GM12878 (cell line): ENCODE measurements around the gene EYA2. TPM values are rescaled to one million over a fixed set of nuclear protein-coding genes. Genes with fewer than 3 reads are reported as not detected.
A peak's percentile ranks its signal among the peaks of the same experiment; 100 is the strongest.

Experiments
- ATAC-seq: fragments of 200-7000 bp; cut with Tn5 transposase; 3 replicates; pipeline ENCODE4 v1.9.1; 2020; ENCODE audit warnings: mild to moderate bottlenecking, moderate library complexity
- BruUV-seq: library from RNA; stranded (reverse); fragments of 400-500 nt; replicated peaks from 2 replicates; lab custom pipeline; 2021; lab: Mats Ljungman, UMichigan
- CTCF ChIA-PET: fragments of 300-600 bp; sonication (Branson Sonifier 250); formaldehyde crosslinking; extraction: SDS; loops from one replicate; lab custom pipeline; 2021; ENCODE audit warnings: inconsistent platforms; lab: Yijun Ruan, JAX
- POLR2A ChIA-PET: fragments of 350-600 bp; formaldehyde crosslinking; extraction: SDS; loops from one replicate; lab custom pipeline; 2021; ENCODE audit warnings: inconsistent platforms; lab: Charles Lee
- RAD21 ChIA-PET: fragments of 300-600 bp; sonication (Branson Sonifier 250); formaldehyde crosslinking; loops from one replicate; lab custom pipeline; 2023; ENCODE audit warnings: antibody characterized with exemption; ENCODE audit not compliant: unreplicated experiment; lab: Charles Lee
- SMC1A ChIA-PET: fragments of 300-600 bp; sonication (Branson Sonifier 250); formaldehyde crosslinking; loops from one replicate; lab custom pipeline; 2023; ENCODE audit not compliant: unreplicated experiment, uncharacterized antibody; lab: Charles Lee
- DNase-seq: peaks from one replicate; pipeline ENCODE4 v3.0.0-alpha.2; 2011; ENCODE audit warnings: low read depth, low spot score
- FAIRE-seq: peaks from 3 replicates; lab custom pipeline; 2011; peaks lifted over from hg19 to GRCh38; lab: Jason Lieb, UNC
- H2AFZ ChIP-seq: 2 replicates; pipeline ENCODE4 v1.6.0; 2011; ENCODE audit warnings: low read depth, low read length, control low read depth; ENCODE audit not compliant: control insufficient read depth
- H3K27ac ChIP-seq: 2 replicates; pipeline ENCODE4 v1.5.1; 2011; ENCODE audit warnings: control low read depth; ENCODE audit not compliant: control insufficient read depth, insufficient read depth
- H3K27me3 ChIP-seq, 2 experiments: replicated peaks in 1 of 2; 2 replicates each; pipeline versions ENCODE4 v1.6.0 to v1.6.1; 2011; ENCODE audit warnings: low read length in 1 of 2; ENCODE audit not compliant: control insufficient read depth in 2 of 2, insufficient read depth in 2 of 2
- H3K36me3 ChIP-seq, 2 experiments: 2 replicates each; pipeline ENCODE4 v1.5.1; 2011; ENCODE audit warnings: low read length in 1 of 2; ENCODE audit not compliant: control insufficient read depth in 2 of 2, insufficient read depth in 2 of 2
- H3K4me1 ChIP-seq: 2 replicates; pipeline ENCODE4 v1.6.1; 2011; ENCODE audit warnings: mild to moderate bottlenecking, low read length, moderate library complexity, mixed read lengths; ENCODE audit not compliant: control insufficient read depth, insufficient read depth
- H3K4me2 ChIP-seq: 2 replicates; pipeline ENCODE4 v1.6.0; 2011; ENCODE audit warnings: control low read depth; ENCODE audit not compliant: control insufficient read depth, insufficient read depth
- H3K4me3 ChIP-seq: fragments of 200-600 bp; sonication (generic); 2 replicates; pipeline ENCODE4 v1.5.1; 2016
- H3K79me2 ChIP-seq: 2 replicates; pipeline ENCODE4 v1.6.0; 2011; ENCODE audit warnings: low read length; ENCODE audit not compliant: control insufficient read depth, insufficient read depth
- H3K9ac ChIP-seq: 2 replicates; pipeline ENCODE4 v1.8.0; 2011; ENCODE audit warnings: low read length, control low read depth, mixed read lengths; ENCODE audit not compliant: control insufficient read depth, insufficient read depth
- H3K9me3 ChIP-seq: replicated peaks from 3 replicates; pipeline ENCODE4 v1.5.1; 2011; ENCODE audit warnings: mild to moderate bottlenecking, low read length; ENCODE audit not compliant: control insufficient read depth, insufficient read depth
- H4K20me1 ChIP-seq: 2 replicates; pipeline ENCODE4 v1.6.0; 2011; ENCODE audit not compliant: control insufficient read depth, insufficient read depth
- ATF7 ChIP-seq: fragments of 450-650 bp; IDR thresholded peaks from 2 replicates; pipeline ENCODE4 v1.6.1; 2016; ENCODE audit warnings: low read depth, mild to moderate bottlenecking
- CEBPB ChIP-seq, 2 experiments: fragments of 150-350 bp in 1 of 2; IDR thresholded peaks; 2 replicates each; pipeline ENCODE4 v1.6.1; 2012 to 2014; ENCODE audit warnings: low read depth in 2 of 2, low read length in 2 of 2, borderline replicate concordance in 1 of 2, inconsistent platforms in 1 of 2
- JUND ChIP-seq: IDR thresholded peaks from 2 replicates; pipeline ENCODE4 v1.6.1; 2012; ENCODE audit warnings: low read depth, mild to moderate bottlenecking, low read length, improper control_type of control experiment, moderate library complexity
- MLLT1 ChIP-seq: fragments of 450-650 bp; IDR thresholded peaks from 2 replicates; pipeline ENCODE4 v1.6.1; 2016; ENCODE audit warnings: mild to moderate bottlenecking
- RAD21 ChIP-seq: IDR thresholded peaks from 2 replicates; pipeline ENCODE4 v1.6.1; 2011; ENCODE audit warnings: mild to moderate bottlenecking, low read depth, low read length, moderate library complexity; ENCODE audit not compliant: insufficient read depth
- ZSCAN29 ChIP-seq: fragments of 450-650 bp; IDR thresholded peaks from 2 replicates; pipeline ENCODE4 v1.6.1; 2017; ENCODE audit warnings: mild to moderate bottlenecking, moderate library complexity
- WGBS: methylation state at CpG from one replicate; pipeline ENCODE4 v1.1.6; 2016; ENCODE audit warnings: low lambda C conversion rate; ENCODE audit not compliant: insufficient replicate concordance, insufficient coverage; ENCODE audit errors: missing lambda C conversion rate; 5-methylcytosine and 5-hydroxymethylcytosine counted together
- in situ Hi-C: fragments of 300-500 bp; cut with MboI; formaldehyde crosslinking; loops from 9 replicates; pipeline ENCODE4 v1.14.3; 2018; ENCODE audit warnings: mixed read lengths
- intact Hi-C: fragments of 100-400 bp; cut with micrococcal nuclease; formaldehyde crosslinking; loops from one replicate; pipeline ENCODE4 v1.14.2; 2022; ENCODE audit not compliant: unreplicated experiment
- polyA plus RNA-seq, 11 experiments: library from polyadenylated mRNA; depleted of rRNA in 4 of 11; unstranded in 6 of 11; stranded (reverse) in 5 of 11; fragments of >200 nt; fragmentation: Nextera tagmentation in 4 of 11; fragmentation: Illumina TruSeq in 1 of 11; extraction: Ambion mirVana in 4 of 11; extraction: Trizol in 1 of 11; gene quantifications; 1 replicate in 1 of 11; 2 replicates in 10 of 11; pipeline versions ENCODE4 v1.2.1 to v1.2.3, GENCODE V29; 2011 to 2016; ENCODE audit warnings: inconsistent platforms in 2 of 11, missing spikeins in 2 of 11, low read depth in 1 of 11
- total RNA-seq, 4 experiments: library from RNA; depleted of rRNA in 3 of 4; stranded (reverse); fragments of >200 nt in 3 of 4; fragmentation: Illumina TruSeq in 1 of 4; extraction: Trizol in 1 of 4; gene quantifications; 2 replicates each; pipeline versions ENCODE4 v1.2.1 to v1.2.3, GENCODE V29; 2013 to 2021
- TF ChIP-seq, protein P1 (sequence below): fragments of 450-650 bp; IDR thresholded peaks from 2 replicates; pipeline ENCODE4 v1.6.1; 2017; ENCODE audit warnings: antibody characterized with exemption, mild to moderate bottlenecking, moderate library complexity
- TF ChIP-seq, protein P2 (sequence below): fragments of 450-650 bp; IDR thresholded peaks from 2 replicates; pipeline ENCODE4 v1.6.1; 2017; ENCODE audit warnings: mild to moderate bottlenecking

Gene EYA2
- total and polyA plus RNA-seq, 10 of the 15 experiments (the other 5 are each of a cell fraction or from before 2014, with no cell fraction given), result 0.20 TPM; not detected in 9

DNA sequence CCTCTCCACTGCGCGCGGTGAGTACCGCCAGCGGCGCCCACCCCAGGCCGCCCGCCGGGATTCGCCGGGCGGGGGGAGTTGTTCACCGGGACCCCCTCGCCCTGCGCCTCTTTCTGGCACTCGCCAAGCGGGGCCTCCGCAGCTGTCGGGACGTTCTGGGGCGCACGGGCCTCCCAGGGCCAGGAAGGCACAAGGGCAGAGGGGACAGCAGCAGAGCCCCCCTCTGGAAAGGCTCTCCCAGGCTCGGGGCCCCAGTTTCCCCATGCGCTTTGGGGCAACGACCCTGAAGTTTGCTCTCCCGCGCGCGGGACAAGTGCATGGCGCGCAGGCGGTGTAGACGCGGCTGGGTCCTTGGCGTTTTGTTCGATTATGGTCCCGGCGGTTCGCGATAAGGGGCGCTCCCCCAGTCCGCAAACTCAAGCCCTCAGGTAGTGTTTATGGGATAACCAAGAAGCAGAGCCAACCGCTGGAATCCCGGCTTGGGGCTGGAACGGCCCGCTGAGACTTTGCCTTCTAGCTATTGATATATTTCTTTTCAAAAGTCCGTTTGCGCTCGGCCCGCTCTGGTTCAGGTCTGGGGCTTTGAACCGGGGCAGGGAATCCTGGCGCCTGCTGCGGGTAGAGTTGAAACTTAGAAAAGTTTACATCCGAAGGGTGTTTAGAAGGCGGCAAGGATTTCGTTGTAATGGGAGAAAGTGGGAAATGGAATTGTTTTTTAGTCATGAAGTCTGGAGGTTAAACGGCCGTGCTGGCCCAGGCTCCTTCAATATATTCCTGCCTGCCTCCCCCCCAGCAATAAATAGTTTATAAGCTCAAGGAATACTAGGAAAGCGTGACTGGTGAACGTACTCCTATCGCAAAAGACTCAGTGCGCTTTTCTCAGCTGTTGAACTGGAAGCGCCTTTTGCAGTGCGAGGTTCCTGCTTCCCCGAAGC is 595 bp downstream of the EYA2 start:
- H2AFZ ChIP-seq, result no peak overlapping the region
- POLR2A ChIA-PET, result no interaction called here
- CTCF ChIA-PET, result no interaction called here
- BruUV-seq, result no TSS peak
- H3K4me2 ChIP-seq, result no peak overlapping the region
- SMC1A ChIA-PET, result no interaction called here
- in situ Hi-C loops, result no loop called here
- no peak overlapping the region for H3K4me3 ChIP-seq
- no peak overlapping the region for H3K27ac ChIP-seq
- no peak overlapping the region for H3K9ac ChIP-seq
- intact Hi-C loops, result no loop called here
- TF ChIP-seq, protein P1, sequence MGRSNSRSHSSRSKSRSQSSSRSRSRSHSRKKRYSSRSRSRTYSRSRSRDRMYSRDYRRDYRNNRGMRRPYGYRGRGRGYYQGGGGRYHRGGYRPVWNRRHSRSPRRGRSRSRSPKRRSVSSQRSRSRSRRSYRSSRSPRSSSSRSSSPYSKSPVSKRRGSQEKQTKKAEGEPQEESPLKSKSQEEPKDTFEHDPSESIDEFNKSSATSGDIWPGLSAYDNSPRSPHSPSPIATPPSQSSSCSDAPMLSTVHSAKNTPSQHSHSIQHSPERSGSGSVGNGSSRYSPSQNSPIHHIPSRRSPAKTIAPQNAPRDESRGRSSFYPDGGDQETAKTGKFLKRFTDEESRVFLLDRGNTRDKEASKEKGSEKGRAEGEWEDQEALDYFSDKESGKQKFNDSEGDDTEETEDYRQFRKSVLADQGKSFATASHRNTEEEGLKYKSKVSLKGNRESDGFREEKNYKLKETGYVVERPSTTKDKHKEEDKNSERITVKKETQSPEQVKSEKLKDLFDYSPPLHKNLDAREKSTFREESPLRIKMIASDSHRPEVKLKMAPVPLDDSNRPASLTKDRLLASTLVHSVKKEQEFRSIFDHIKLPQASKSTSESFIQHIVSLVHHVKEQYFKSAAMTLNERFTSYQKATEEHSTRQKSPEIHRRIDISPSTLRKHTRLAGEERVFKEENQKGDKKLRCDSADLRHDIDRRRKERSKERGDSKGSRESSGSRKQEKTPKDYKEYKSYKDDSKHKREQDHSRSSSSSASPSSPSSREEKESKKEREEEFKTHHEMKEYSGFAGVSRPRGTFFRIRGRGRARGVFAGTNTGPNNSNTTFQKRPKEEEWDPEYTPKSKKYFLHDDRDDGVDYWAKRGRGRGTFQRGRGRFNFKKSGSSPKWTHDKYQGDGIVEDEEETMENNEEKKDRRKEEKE, result no peak
- 0 out of 2 replicates have a peak, but pooled peaks have one; percentile 39 for TF ChIP-seq ZSCAN29
- no peaks in the 10 kb centered on the region for H3K79me2 ChIP-seq
- WGBS, result 1% methylated on average over 52 of the region's 65 CpGs
- no peak for ATAC-seq
- no peak for FAIRE-seq
- peaks cover 7 to 9% of the 10 kb centered on the region in 2 experiments; a peak in 3 of 4 replicates for H3K27me3 ChIP-seq
- H4K20me1 ChIP-seq, result no peaks in the 10 kb centered on the region
- no peaks in the 10 kb centered on the region for H3K4me1 ChIP-seq
- no peaks in the 10 kb centered on the region for H3K36me3 ChIP-seq
- RAD21 ChIA-PET, result no interaction called here
- DNase-seq, result no peak
- no peaks in the 10 kb centered on the region for H3K9me3 ChIP-seq

- ChIA-PET SMC1A (no interaction called here), RAD21 (no interaction called here), POLR2A (no interaction called here), CTCF (no interaction called here)
- ATAC-seq (no peak), DNase-seq (no peak), FAIRE-seq (no peak)
- Histone ChIP-seq H3K27me3 (peaks cover 9 to 11% of the 10 kb centered on the region in 2 experiments; a peak in 3 of 4 replicates), H3K27ac (no peak overlapping the region), H3K4me2 (no peak overlapping the region), H3K4me3 (no peak overlapping the region), H3K79me2 (no peaks in the 10 kb centered on the region), H2AFZ (no peak overlapping the region), H3K36me3 (no peaks in the 10 kb centered on the region), H4K20me1 (no peaks in the 10 kb centered on the region), H3K9me3 (no peaks in the 10 kb centered on the region), H3K4me1 (no peaks in the 10 kb centered on the region), H3K9ac (no peak overlapping the region)
- intact Hi-C loops (no loop called here), in situ Hi-C loops (no loop called here)
- BruUV-seq, result no TSS peak
- 0% methylated on average over 12 of the region's 12 CpGs for WGBS
- TF ChIP-seq MLLT1 (no peak), JUND (no peak), ATF7 (no peak), CEBPB (IDR thresholded peaks at IDR 0.05; ENCODE audit: borderline replicate concordance in 1 of 2, low read depth in 2 of 2, low read length in 2 of 2) (no peak), RAD21 (no peak)
- TF ChIP-seq, protein P2, sequence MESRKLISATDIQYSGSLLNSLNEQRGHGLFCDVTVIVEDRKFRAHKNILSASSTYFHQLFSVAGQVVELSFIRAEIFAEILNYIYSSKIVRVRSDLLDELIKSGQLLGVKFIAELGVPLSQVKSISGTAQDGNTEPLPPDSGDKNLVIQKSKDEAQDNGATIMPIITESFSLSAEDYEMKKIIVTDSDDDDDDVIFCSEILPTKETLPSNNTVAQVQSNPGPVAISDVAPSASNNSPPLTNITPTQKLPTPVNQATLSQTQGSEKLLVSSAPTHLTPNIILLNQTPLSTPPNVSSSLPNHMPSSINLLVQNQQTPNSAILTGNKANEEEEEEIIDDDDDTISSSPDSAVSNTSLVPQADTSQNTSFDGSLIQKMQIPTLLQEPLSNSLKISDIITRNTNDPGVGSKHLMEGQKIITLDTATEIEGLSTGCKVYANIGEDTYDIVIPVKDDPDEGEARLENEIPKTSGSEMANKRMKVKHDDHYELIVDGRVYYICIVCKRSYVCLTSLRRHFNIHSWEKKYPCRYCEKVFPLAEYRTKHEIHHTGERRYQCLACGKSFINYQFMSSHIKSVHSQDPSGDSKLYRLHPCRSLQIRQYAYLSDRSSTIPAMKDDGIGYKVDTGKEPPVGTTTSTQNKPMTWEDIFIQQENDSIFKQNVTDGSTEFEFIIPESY, result no peak
These were observed 1.2 kb downstream of the EYA2 start for GRCh38 chr20:46895906-46896242.
